Testis (tissue), 2 donors: ENCODE measurements around the gene C1orf56.

ENCODE experiments used
- POLR2A ChIP-seq: fragments of 450-650 bp; IDR thresholded peaks from one replicate; pipeline ENCODE4 v1.6.1; 2017; ENCODE audit warnings: antibody characterized with exemption, mild to moderate bottlenecking, moderate library complexity
- TF ChIP-seq, protein P1 (sequence below), 3 experiments: fragments of 450-650 bp in 2 of 3; fragments of 200-600 bp in 1 of 3; sonication (generic) in 1 of 3; IDR thresholded peaks; one replicate each; pipeline ENCODE4 v1.5.1; 2016 to 2019; ENCODE audit warnings: antibody characterized with exemption in 3 of 3, mild to moderate bottlenecking in 2 of 3, moderate library complexity in 1 of 3

DNA sequence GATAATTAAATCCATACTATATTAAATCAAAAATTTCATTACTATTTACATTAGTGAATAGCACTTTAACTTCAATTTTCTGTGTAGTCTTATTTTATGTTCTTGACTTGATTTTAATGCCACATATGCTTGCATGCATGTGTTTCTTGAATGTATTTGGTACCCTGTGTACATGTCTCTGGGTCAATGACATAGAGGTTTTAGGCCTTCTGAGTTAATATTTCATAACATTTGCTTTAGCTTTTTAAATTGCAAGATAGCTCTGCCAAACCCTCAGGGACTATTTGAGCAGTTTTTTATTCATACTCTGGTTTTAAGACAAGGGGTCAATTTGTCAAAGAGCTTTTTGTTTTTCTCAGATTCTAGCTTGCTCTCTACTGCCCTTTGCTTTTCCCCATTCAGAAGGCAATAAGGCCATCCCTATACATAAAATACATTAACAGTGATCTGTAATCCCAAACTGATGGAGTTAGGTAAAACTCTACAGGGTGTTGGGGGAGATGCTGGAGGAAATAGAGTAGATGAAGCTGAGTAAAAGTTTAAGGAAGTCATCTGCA lies 17.6 kb downstream of the C1orf56 start:
- TF ChIP-seq, protein P1, sequence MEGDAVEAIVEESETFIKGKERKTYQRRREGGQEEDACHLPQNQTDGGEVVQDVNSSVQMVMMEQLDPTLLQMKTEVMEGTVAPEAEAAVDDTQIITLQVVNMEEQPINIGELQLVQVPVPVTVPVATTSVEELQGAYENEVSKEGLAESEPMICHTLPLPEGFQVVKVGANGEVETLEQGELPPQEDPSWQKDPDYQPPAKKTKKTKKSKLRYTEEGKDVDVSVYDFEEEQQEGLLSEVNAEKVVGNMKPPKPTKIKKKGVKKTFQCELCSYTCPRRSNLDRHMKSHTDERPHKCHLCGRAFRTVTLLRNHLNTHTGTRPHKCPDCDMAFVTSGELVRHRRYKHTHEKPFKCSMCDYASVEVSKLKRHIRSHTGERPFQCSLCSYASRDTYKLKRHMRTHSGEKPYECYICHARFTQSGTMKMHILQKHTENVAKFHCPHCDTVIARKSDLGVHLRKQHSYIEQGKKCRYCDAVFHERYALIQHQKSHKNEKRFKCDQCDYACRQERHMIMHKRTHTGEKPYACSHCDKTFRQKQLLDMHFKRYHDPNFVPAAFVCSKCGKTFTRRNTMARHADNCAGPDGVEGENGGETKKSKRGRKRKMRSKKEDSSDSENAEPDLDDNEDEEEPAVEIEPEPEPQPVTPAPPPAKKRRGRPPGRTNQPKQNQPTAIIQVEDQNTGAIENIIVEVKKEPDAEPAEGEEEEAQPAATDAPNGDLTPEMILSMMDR (IDR thresholded peaks at IDR 0.05): no peak
- no peak for TF ChIP-seq POLR2A
